A549 (cell line): ENCODE results near the gene SUPT3H. TPM values are rescaled to one million over a fixed set of nuclear protein-coding genes. Genes with fewer than 3 reads are reported as not detected.
"Not testable (repeated sequence)": the region's sequence is repeated elsewhere in the genome, so short reads cannot be mapped to it uniquely, and the experiment has no call there.

Experiments
- ATAC-seq, 2 experiments: fragments of 200-7000 bp in 1 of 2; fragments of >200 bp in 1 of 2; cut with Nextera tagmentation in 1 of 2; cut with Tn5 transposase in 1 of 2; 3 replicates each; pipeline versions ENCODE4 v1.8.0 to v1.9.1; 2018 to 2020; ENCODE audit warnings: mild to moderate bottlenecking in 1 of 2, moderate library complexity in 1 of 2
- CTCF ChIA-PET: fragments of 300-600 bp; sonication (Branson Sonifier 250); formaldehyde crosslinking; extraction: SDS; loops from one replicate; lab custom pipeline; 2021; ENCODE audit warnings: antibody characterized with exemption, inconsistent platforms; lab: Yijun Ruan, JAX
- POLR2A ChIA-PET: fragments of 350-600 bp; formaldehyde crosslinking; extraction: SDS; loops from one replicate; lab custom pipeline; 2021; ENCODE audit warnings: antibody characterized with exemption, inconsistent platforms; lab: Yijun Ruan, JAX
- DNase-seq, 2 experiments: peaks; one replicate each; pipeline versions ENCODE4 v3.0.0 to v3.0.0-alpha.2; 2011 to 2016; ENCODE audit warnings: low read depth in 1 of 2, low spot score in 1 of 2
- FAIRE-seq: peaks from 2 replicates; lab custom pipeline; 2011; peaks lifted over from hg19 to GRCh38; lab: Jason Lieb, UNC
- H3K27ac ChIP-seq, 2 experiments: fragments of >200 bp; sonication (Bioruptor Twin); formaldehyde crosslinking; 3 replicates each; pipeline ENCODE4 v1.5.1; 2016 to 2017
- H3K4me1 ChIP-seq: fragments of >200 bp; sonication (Bioruptor Twin); formaldehyde crosslinking; 3 replicates; pipeline ENCODE4 v1.6.1; 2016
- H3K4me2 ChIP-seq: fragments of >200 bp; sonication (Bioruptor Twin); formaldehyde crosslinking; 3 replicates; pipeline ENCODE4 v1.6.1; 2016
- H3K4me3 ChIP-seq: fragments of >200 bp; sonication (Bioruptor Twin); formaldehyde crosslinking; 3 replicates; pipeline ENCODE4 v1.5.1; 2016
- H3K9me3 ChIP-seq: fragments of >200 bp; sonication (Bioruptor Twin); formaldehyde crosslinking; 3 replicates; pipeline ENCODE4 v1.6.1; 2016
- BHLHE40 ChIP-seq: IDR thresholded peaks from 2 replicates; pipeline ENCODE4 v1.6.1; 2012; ENCODE audit warnings: low read depth, low read length, inconsistent platforms
- EHF ChIP-seq: fragments of 250-450 bp; sonication (Bioruptor Pico); IDR thresholded peaks from 2 replicates; pipeline ENCODE4 v1.5.0; 2020; ENCODE audit warnings: mild to moderate bottlenecking
- ELK1 ChIP-seq: fragments of 150-350 bp; IDR thresholded peaks from 2 replicates; pipeline ENCODE4 v1.6.1; 2014; ENCODE audit warnings: low read depth, mild to moderate bottlenecking, low read length
- HOXA7 ChIP-seq: fragments of 250-450 bp; sonication (Bioruptor Pico); IDR thresholded peaks from 2 replicates; pipeline ENCODE4 v1.5.0; 2020; ENCODE audit warnings: mild to moderate bottlenecking, moderate library complexity
- HOXB13 ChIP-seq: fragments of 250-450 bp; sonication (Bioruptor Pico); IDR thresholded peaks from 2 replicates; pipeline ENCODE4 v1.5.0; 2020; ENCODE audit warnings: low read depth, mild to moderate bottlenecking, moderate library complexity
- JUNB ChIP-seq: fragments of >200 bp; sonication (Bioruptor Twin); formaldehyde crosslinking; IDR thresholded peaks from 2 replicates; pipeline ENCODE4 v1.6.1; 2016
- MAFK ChIP-seq: fragments of 450-650 bp; IDR thresholded peaks from 2 replicates; pipeline ENCODE4 v1.6.1; 2014; ENCODE audit not compliant: partially characterized antibody
- MAZ ChIP-seq: fragments of 150-350 bp; IDR thresholded peaks from 2 replicates; pipeline ENCODE4 v1.6.1; 2014; ENCODE audit warnings: antibody characterized with exemption, low read depth, low read length, borderline replicate concordance
- REST ChIP-seq: fragments of 200-600 bp; sonication (generic); IDR thresholded peaks from 2 replicates; pipeline ENCODE4 v1.6.1; 2016; ENCODE audit warnings: antibody characterized with exemption, mild to moderate bottlenecking, moderate library complexity
- SREBF2 ChIP-seq: fragments of 450-650 bp; IDR thresholded peaks from 2 replicates; pipeline ENCODE4 v1.6.1; 2014; ENCODE audit warnings: mild to moderate bottlenecking, moderate library complexity
- TP53 ChIP-seq: fragments of 250-450 bp; sonication (Bioruptor Pico); IDR thresholded peaks from 2 replicates; pipeline ENCODE4 v1.5.0; 2021; ENCODE audit warnings: mild to moderate bottlenecking, moderate library complexity
- ZNF302 ChIP-seq: fragments of 250-450 bp; sonication (Bioruptor Pico); IDR thresholded peaks from 2 replicates; pipeline ENCODE4 v1.9.0; 2021; ENCODE audit warnings: inconsistent platforms, mild to moderate bottlenecking, moderate library complexity
- ZSCAN20 ChIP-seq: fragments of 250-450 bp; sonication (Bioruptor Pico); IDR thresholded peaks from 2 replicates; pipeline ENCODE4 v1.8.0; 2022; ENCODE audit warnings: mild to moderate bottlenecking, moderate library complexity
- WGBS: methylation state at CpG from one replicate; pipeline ENCODE4 v1.1.6; 2017; ENCODE audit errors: missing lambda C conversion rate; 5-methylcytosine and 5-hydroxymethylcytosine counted together
- polyA plus RNA-seq, 4 experiments: library from polyadenylated mRNA; depleted of rRNA in 3 of 4; stranded (reverse); fragments of >200 nt; fragmentation: RNase III in 1 of 4; extraction: RNeasy Plus Mini Kit Qiagen cat#74134 plus additional on column Dnase treatment in 1 of 4; gene quantifications; 2 replicates in 3 of 4; 3 replicates in 1 of 4; pipeline ENCODE4 v1.2.3, GENCODE V29; 2011 to 2017
- TF ChIP-seq, protein P1 (sequence below): fragments of >200 bp; sonication (Bioruptor Twin); formaldehyde crosslinking; IDR thresholded peaks from 2 replicates; pipeline ENCODE4 v1.6.1; 2016

Gene SUPT3H
- polyA plus RNA-seq, 2 of the 4 experiments (the other 2 are of a cell fraction) = 4.3 to 6.2 TPM

GRCh38 chr6:45293306-45293705 lies 84.4 kb downstream of the SUPT3H start (continued):
- TF ChIP-seq, protein P1, sequence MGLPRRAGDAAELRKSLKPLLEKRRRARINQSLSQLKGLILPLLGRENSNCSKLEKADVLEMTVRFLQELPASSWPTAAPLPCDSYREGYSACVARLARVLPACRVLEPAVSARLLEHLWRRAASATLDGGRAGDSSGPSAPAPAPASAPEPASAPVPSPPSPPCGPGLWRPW = no peak
- no peak for TF ChIP-seq SREBF2
- no peak for TF ChIP-seq HOXA7 (CRISPR knock-in tag)
- TF ChIP-seq BHLHE40 = no peak
- TF ChIP-seq ZNF302 = no peak
- TF ChIP-seq HOXB13 (CRISPR knock-in tag) = no peak
- no peak for TF ChIP-seq EHF

DNA sequence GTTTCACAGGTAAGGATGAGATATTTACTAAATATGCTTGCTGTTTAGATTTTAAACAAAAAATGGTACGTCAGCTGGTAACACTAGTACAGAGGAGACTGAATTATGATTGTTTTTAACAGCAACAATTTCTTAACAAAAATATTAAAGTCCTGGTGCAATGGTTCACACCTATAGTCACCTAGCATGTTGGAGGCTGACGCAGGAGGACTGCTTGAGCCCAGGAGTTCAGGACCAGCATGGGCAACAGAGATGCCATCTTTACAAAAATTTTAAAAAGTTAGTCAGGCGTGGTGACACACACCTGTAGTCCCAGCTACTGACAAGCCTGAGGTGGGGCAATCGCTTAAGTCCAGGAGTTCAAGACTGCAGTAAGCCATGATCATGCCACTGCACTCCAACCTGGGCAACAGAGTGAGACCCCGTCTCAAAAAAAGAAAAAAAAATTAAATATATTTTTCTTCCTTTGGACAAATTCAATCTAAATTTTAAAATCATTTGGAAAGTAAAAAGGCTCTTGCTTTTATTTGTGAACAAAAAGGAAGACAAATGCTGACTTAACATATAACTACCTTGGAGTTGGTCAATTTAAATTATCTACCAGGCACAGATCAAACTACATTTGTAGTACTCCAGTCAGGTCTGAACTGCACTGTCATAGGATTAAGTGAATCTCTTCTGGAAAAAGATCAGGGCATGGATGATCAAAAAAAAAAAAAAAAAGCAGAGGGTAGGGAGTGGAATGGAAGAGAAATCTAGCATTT lies 87.8 kb downstream of the SUPT3H start:
- no peak overlapping the region for H3K4me2 ChIP-seq
- H3K4me3 ChIP-seq = no peak overlapping the region
- 89% methylated on average over 5 of the region's 5 CpGs for WGBS
- ChIA-PET CTCF (no interaction called here), POLR2A (no interaction called here)
- no peak overlapping the region for H3K27ac ChIP-seq
- H3K9me3 ChIP-seq = no peaks in the 10 kb centered on the region
- TF ChIP-seq TP53 (CRISPR knock-in tag) (no peak), MAZ (no peak), ZSCAN20 (CRISPR knock-in tag) (no peak), MAFK (peak; percentile 20), JUNB (no peak), REST (no peak)
- TF ChIP-seq, all 56 proteins: peak for 1
- DNase-seq (no peak), FAIRE-seq (no peak), ATAC-seq (no peak)
- no peaks in the 10 kb centered on the region for H3K4me1 ChIP-seq

DNA sequence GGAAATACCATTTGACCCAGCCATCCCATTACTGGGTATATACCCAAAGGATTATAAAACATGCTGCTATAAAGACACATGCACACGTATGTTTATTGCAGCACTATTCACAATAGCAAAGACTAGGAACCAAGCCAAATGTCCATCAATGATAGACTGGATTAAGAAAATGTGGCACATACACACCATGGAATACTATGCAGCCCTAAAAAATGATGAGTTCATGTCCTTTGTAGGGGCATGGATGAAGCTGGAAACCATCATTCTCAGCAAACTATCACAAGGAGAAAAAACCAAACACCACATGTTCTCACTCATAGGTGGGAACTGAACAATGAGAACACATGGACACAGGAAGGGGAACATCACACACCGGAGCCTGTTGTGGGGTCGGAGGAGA lies 91.0 kb downstream of the SUPT3H start:
- 74% methylated on average over 2 of the region's 3 CpGs for WGBS
- CTCF ChIA-PET, H3K27ac ChIP-seq, FAIRE-seq, H3K9me3 ChIP-seq, DNase-seq, H3K4me2 ChIP-seq, H3K4me1 ChIP-seq, ATAC-seq, POLR2A ChIA-PET, H3K4me3 ChIP-seq: not testable (repeated sequence)

DNA sequence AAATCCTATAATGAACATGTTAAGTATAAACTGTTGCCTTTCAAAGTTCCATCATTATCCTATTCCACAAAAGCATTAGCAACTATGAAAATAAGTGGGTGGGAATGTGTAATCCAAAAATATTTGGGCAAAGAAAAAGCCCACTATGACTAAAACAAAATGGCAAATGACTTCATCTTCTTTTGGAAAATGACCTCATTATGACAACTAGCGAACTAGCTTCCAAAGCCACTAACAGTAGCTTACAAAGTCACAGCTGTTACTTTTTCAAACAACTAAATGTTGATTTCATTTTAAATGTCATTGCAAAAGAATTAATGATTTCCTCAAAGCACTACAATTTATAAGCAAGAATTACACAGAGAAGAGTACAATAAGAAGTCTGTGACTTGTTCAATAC lies 99.4 kb downstream of the SUPT3H start:
- no peak for ATAC-seq
- FAIRE-seq = no peak
- Histone ChIP-seq H3K4me1 (no peaks in the 10 kb centered on the region), H3K9me3 (no peaks in the 10 kb centered on the region), H3K4me2 (no peak overlapping the region), H3K27ac (no peak overlapping the region), H3K4me3 (no peak overlapping the region)
- no peak for DNase-seq
- POLR2A ChIA-PET = no interaction called here
- WGBS = 88% methylated on average over 1 of the region's 1 CpG
- no peak for TF ChIP-seq ELK1
- CTCF ChIA-PET = no interaction called here

- FAIRE-seq, H3K27ac ChIP-seq, H3K4me3 ChIP-seq, H3K9me3 ChIP-seq, CTCF ChIA-PET, DNase-seq, ATAC-seq, H3K4me1 ChIP-seq, H3K4me2 ChIP-seq: not testable (repeated sequence)
- WGBS = 93% methylated on average over 3 of the region's 4 CpGs
- POLR2A ChIA-PET = interaction anchor here (0.6 kb wide), 1 partner anchor 115 kb away, joined by 3 read pairs; no protein-coding TSS in a partner anchor
These were observed 100.0 kb downstream of the SUPT3H start for GRCh38 chr6:45277741-45278140.
